Chondrocyte (in vitro differentiated cells): ENCODE data around the gene ZNF586. TPM values are rescaled to one million over a fixed set of nuclear protein-coding genes. Genes with fewer than 3 reads are reported as not detected.

Experiments used
- DNase-seq: peaks from one replicate; pipeline ENCODE4 v3.0.0; 2021; ENCODE audit warnings: mixed read lengths, low spot score
- H3K27ac Mint-ChIP-seq: one replicate; pipeline ENCODE4 v1.8.0; 2021; ENCODE audit warnings: mild to moderate bottlenecking, moderate library complexity, mixed read lengths; ENCODE audit not compliant: unreplicated experiment
- H3K27me3 Mint-ChIP-seq: 2 replicates; pipeline ENCODE4 v1.8.0; 2021; ENCODE audit warnings: low read depth, mixed read lengths
- H3K36me3 Mint-ChIP-seq: 2 replicates; pipeline ENCODE4 v1.8.0; 2021; ENCODE audit warnings: low read depth, mixed read lengths
- H3K4me1 Mint-ChIP-seq: 2 replicates; pipeline ENCODE4 v1.8.0; 2021; ENCODE audit warnings: low read depth, mild to moderate bottlenecking, mixed read lengths
- H3K4me3 Mint-ChIP-seq: one replicate; pipeline ENCODE4 v1.8.0; 2021; ENCODE audit warnings: mild to moderate bottlenecking, moderate library complexity, mixed read lengths; ENCODE audit not compliant: unreplicated experiment
- H3K9me3 Mint-ChIP-seq: 2 replicates; pipeline ENCODE4 v1.8.0; 2021; ENCODE audit warnings: low read depth, mixed read lengths
- total RNA-seq: library from RNA; stranded (reverse); gene quantifications from 3 replicates; pipeline ENCODE4 v1.2.1, GENCODE V29; 2021
- TF ChIP-seq, protein P1 (sequence below): fragments of 200-600 bp; sonication (generic); IDR thresholded peaks from 2 replicates; pipeline ENCODE4 v1.5.0; 2021; ENCODE audit warnings: antibody characterized with exemption, mild to moderate bottlenecking, moderate library complexity

The ZNF586 gene
- total RNA-seq, 1 donor from 2014 or later: 9.8 TPM

DNA sequence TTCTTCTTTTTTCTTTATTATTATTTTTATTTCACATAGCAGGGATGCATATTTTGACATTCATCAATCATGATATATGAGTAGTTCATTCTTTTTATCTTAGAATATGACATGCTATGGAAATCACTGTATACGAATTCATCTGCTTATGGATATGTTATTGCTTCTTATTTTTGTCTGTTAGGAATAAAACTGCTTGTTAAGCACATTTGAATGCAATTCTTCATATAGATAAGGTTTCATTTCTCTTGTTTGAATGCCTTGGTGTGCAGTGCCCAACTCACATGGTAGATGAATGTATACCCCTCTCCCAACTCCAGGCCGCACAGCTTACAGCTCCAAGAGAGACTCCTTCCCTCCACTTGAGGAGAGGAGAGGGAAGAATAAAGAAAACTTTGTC is 11.5 kb upstream of the ZNF586 start:
- Mint-ChIP-seq H3K4me3 (no peak overlapping the region), H3K9me3 (peaks cover 36% of the 10 kb centered on the region), H3K36me3 (peaks cover 58% of the 10 kb centered on the region), H3K4me1 (no peaks in the 10 kb centered on the region), H3K27me3 (no peaks in the 10 kb centered on the region), H3K27ac (no peak overlapping the region)
- no peak for DNase-seq
- TF ChIP-seq, protein P1, sequence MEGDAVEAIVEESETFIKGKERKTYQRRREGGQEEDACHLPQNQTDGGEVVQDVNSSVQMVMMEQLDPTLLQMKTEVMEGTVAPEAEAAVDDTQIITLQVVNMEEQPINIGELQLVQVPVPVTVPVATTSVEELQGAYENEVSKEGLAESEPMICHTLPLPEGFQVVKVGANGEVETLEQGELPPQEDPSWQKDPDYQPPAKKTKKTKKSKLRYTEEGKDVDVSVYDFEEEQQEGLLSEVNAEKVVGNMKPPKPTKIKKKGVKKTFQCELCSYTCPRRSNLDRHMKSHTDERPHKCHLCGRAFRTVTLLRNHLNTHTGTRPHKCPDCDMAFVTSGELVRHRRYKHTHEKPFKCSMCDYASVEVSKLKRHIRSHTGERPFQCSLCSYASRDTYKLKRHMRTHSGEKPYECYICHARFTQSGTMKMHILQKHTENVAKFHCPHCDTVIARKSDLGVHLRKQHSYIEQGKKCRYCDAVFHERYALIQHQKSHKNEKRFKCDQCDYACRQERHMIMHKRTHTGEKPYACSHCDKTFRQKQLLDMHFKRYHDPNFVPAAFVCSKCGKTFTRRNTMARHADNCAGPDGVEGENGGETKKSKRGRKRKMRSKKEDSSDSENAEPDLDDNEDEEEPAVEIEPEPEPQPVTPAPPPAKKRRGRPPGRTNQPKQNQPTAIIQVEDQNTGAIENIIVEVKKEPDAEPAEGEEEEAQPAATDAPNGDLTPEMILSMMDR: no peak

DNA sequence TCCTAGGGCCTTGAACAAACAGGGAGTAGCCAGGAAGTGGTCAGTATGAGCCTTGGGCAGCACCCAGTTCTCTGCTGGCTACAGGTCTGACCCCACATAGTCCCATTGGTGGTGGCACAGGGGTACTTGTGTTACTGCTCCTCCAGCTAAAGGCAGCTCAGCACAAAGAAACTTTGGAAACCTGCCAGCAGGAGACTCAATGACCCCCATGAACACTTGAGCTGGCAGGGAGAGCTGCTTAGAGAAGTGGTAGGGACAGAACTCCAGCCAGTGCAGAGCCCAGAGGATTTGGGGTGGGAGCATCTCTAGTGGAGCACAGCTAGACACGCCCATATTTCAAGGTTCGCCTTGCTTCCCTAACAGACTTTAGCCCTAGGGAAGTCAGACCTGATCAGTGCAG is 10.4 kb upstream of the ZNF586 start:
- no peaks in the 10 kb centered on the region for H3K27me3 Mint-ChIP-seq
- H3K9me3 Mint-ChIP-seq: peaks cover 25% of the 10 kb centered on the region
- H3K27ac Mint-ChIP-seq: no peak overlapping the region
- TF ChIP-seq, protein P1: no peak
- H3K4me1 Mint-ChIP-seq: no peaks in the 10 kb centered on the region
- DNase-seq: no peak
- peaks cover 53% of the 10 kb centered on the region for H3K36me3 Mint-ChIP-seq
- H3K4me3 Mint-ChIP-seq: no peak overlapping the region

DNA sequence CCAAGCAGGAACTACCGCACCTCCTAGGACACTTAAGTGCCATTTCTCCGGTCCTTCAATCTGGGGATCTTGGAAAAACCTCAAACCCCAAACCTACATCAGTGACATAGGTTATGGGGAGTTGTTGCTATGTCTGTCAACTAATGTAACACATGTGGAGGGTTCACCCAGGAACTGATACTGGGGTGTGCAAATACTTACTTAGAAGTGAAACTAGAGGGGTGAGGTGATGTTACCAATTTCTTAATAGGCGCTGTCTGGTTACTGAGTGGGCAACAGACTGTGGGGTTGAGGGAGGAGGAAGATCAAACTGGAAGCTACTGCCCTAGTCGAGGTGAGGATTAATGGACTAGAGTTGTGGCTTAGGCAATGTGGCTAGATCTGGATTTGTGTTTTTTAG is 1.9 kb downstream of the ZNF586 start:
- no peak overlapping the region for H3K4me3 Mint-ChIP-seq
- H3K27ac Mint-ChIP-seq: no peak overlapping the region
- peaks cover 4% of the 10 kb centered on the region for H3K9me3 Mint-ChIP-seq
- peaks cover 25% of the 10 kb centered on the region for H3K4me1 Mint-ChIP-seq
- DNase-seq: no peak
- TF ChIP-seq, protein P1: no peak
- no peaks in the 10 kb centered on the region for H3K27me3 Mint-ChIP-seq
- peaks cover 27% of the 10 kb centered on the region for H3K36me3 Mint-ChIP-seq

DNA sequence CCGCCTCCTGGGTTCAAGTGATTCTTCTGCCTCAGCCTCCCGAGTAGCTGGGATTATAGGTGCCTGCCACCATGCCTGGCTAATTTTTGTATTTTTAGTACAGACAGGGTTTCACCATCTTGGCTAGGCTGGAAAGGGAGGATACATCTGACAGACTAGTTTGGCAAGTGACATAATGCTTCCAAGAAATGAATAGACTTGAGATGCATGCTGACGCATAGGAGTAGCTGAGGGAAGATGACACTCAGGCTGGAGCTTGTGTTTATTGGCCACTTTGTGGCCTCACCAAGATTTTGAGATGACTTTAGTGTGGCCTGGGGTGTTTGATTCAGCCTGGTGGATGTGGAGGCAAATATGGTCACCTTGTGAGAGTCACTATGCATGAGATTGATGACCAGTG is 4.0 kb downstream of the ZNF586 start:
- Mint-ChIP-seq H3K4me3 (no peak overlapping the region), H3K27ac (no peak overlapping the region), H3K4me1 (peaks cover 25% of the 10 kb centered on the region), H3K36me3 (peaks cover 35% of the 10 kb centered on the region), H3K9me3 (peaks cover 8% of the 10 kb centered on the region), H3K27me3 (no peaks in the 10 kb centered on the region)
- no peak for DNase-seq
- TF ChIP-seq, protein P1: no peak

DNA sequence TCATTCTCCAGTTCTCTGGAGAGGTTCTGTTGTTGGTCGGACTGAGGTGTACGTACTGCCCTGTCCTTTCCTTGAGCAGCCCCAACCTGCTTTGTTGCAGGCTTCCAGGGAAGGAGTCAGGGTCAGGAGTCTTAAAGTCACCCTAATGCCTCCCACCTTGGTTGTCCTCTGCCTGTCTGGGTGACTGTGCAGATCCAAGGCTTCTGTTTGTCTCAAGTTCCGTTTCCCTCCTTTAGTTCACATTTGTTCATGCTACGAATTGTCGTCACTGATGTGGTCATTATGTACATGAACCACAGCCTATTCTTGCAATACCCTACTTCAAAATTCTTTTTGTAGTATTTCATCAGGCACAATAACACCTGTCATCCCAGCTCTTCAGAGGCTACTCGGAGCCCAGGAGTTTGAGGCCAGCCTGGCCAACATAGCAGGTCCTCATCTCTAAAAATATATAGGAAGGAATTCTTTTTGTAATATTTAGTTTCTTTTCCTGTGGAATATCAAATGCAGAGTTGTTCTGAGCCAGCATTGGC is 7.4 kb downstream of the ZNF586 start:
- Mint-ChIP-seq H3K9me3 (peaks cover 29% of the 10 kb centered on the region), H3K27ac (no peak overlapping the region), H3K27me3 (no peaks in the 10 kb centered on the region), H3K4me3 (no peak overlapping the region), H3K4me1 (peaks cover 8% of the 10 kb centered on the region), H3K36me3 (peaks cover 57% of the 10 kb centered on the region)
- TF ChIP-seq, protein P1: no peak
- DNase-seq: no peak
